GM12864 (cell line): ENCODE results near the gene MAP1S.

ENCODE experiments used
- DNase-seq: peaks from one replicate; pipeline ENCODE4 v3.0.0-alpha.2; 2011; ENCODE audit warnings: low read depth
- H3K4me3 ChIP-seq: 2 replicates; pipeline ENCODE4 v1.5.1; 2011; ENCODE audit warnings: mild to moderate bottlenecking, low read depth, low read length, control low read depth
- CTCF ChIP-seq: IDR thresholded peaks from 2 replicates; pipeline ENCODE4 v1.5.1; 2011; ENCODE audit warnings: low read depth, mild to moderate bottlenecking, moderate library complexity, low read length, control low read depth, inconsistent platforms; ENCODE audit errors: missing control alignments

The MAP1S gene

GRCh38 chr19:17719730-17720400 is 585 bp downstream of the MAP1S start:
- DNase-seq = no peak

GRCh38 chr19:17720440-17720839 is 1.2 kb downstream of the MAP1S start:
- no peak for TF ChIP-seq CTCF
- peak overlapping the region; percentile 98 for H3K4me3 ChIP-seq
- DNase-seq = no peak

More at GRCh38 chr19:17719730-17720400, 585 bp downstream of the MAP1S start:
- TF ChIP-seq CTCF = no peak
- peak overlapping the region; percentile 98 for H3K4me3 ChIP-seq

- no peak for DNase-seq
- TF ChIP-seq CTCF = no peak
- no peak overlapping the region for H3K4me3 ChIP-seq
Measured at GRCh38 chr19:17721111-17721628, 1.9 kb downstream of the MAP1S start.

GRCh38 chr19:17721821-17722220 is 2.5 kb downstream of the MAP1S start:
- DNase-seq = no peak

GRCh38 chr19:17722655-17723240 is 3.5 kb downstream of the MAP1S start:
- H3K4me3 ChIP-seq = no peak overlapping the region
- TF ChIP-seq CTCF = no peak
- no peak for DNase-seq

More at GRCh38 chr19:17721821-17722220, 2.5 kb downstream of the MAP1S start:
- no peak overlapping the region for H3K4me3 ChIP-seq
- TF ChIP-seq CTCF = no peak

- TF ChIP-seq CTCF = no peak
- DNase-seq = no peak
Measured at GRCh38 chr19:17724655-17725054, 5.4 kb downstream of the MAP1S start.

More at GRCh38 chr19:17724655-17725054, 5.4 kb downstream of the MAP1S start:
- H3K4me3 ChIP-seq = no peak overlapping the region
